Liver (tissue), 9 donors: ENCODE measurements around the gene PACC1. TPM values are rescaled to one million over a fixed set of nuclear protein-coding genes. Genes with fewer than 3 reads are reported as not detected.

Source experiments
- DNase-seq: peaks from one replicate; pipeline ENCODE4 v3.0.0-alpha.2; 2017; ENCODE audit warnings: low spot score
- H3K27ac ChIP-seq, 2 donors: one replicate each; pipeline ENCODE4 v1.7.0; 2013; ENCODE audit warnings: inconsistent platforms in 2 of 2, low read length in 2 of 2, control low read depth in 1 of 2, low read depth in 1 of 2, mild to moderate bottlenecking in 1 of 2
- H3K27me3 ChIP-seq, 4 donors: one replicate each; pipeline versions ENCODE4 v1.6.1 to v1.7.0; 2013; ENCODE audit warnings: low read length in 3 of 4, inconsistent platforms in 1 of 4, mild to moderate bottlenecking in 1 of 4, moderate library complexity in 1 of 4; ENCODE audit not compliant: control insufficient read depth in 4 of 4, insufficient read depth in 4 of 4
- H3K36me3 ChIP-seq, 4 donors: one replicate each; pipeline versions ENCODE4 v1.6.1 to v1.7.0; 2013; ENCODE audit warnings: low read length in 3 of 4, mild to moderate bottlenecking in 3 of 4, low read depth in 1 of 4, moderate library complexity in 1 of 4; ENCODE audit not compliant: control insufficient read depth in 4 of 4, insufficient read depth in 3 of 4
- H3K4me1 ChIP-seq, 4 donors: one replicate each; pipeline versions ENCODE4 v1.6.1 to v1.7.0; 2013; ENCODE audit warnings: low read length in 3 of 4, mild to moderate bottlenecking in 3 of 4, moderate library complexity in 1 of 4; ENCODE audit not compliant: control insufficient read depth in 4 of 4, insufficient read depth in 4 of 4
- H3K4me3 ChIP-seq, 3 donors: one replicate each; pipeline versions ENCODE4 v1.6.1 to v1.7.0; 2013; ENCODE audit warnings: low read length in 3 of 3, control low read depth in 1 of 3, low read depth in 1 of 3, mild to moderate bottlenecking in 1 of 3
- H3K9ac ChIP-seq, 2 donors: one replicate each; pipeline ENCODE4 v1.7.0; 2013; ENCODE audit warnings: low read length in 2 of 2, mild to moderate bottlenecking in 2 of 2, moderate library complexity in 2 of 2, control low read depth in 1 of 2, low read depth in 1 of 2
- H3K9me3 ChIP-seq, 4 donors: one replicate each; pipeline versions ENCODE4 v1.6.1 to v1.7.0; 2013; ENCODE audit warnings: low read length in 3 of 4; ENCODE audit not compliant: control insufficient read depth in 4 of 4
- EGR1 ChIP-seq, 2 donors: IDR thresholded peaks; 2 replicates each; pipeline ENCODE4 v1.6.1; 2016 to 2018; ENCODE audit warnings: antibody characterized with exemption in 2 of 2, low read depth in 2 of 2
- FOXA1 ChIP-seq: IDR thresholded peaks from 2 replicates; pipeline ENCODE4 v1.6.1; 2016; ENCODE audit warnings: antibody characterized with exemption
- FOXA2 ChIP-seq: IDR thresholded peaks from 2 replicates; pipeline ENCODE4 v1.6.1; 2016; ENCODE audit warnings: antibody characterized with exemption
- GABPA ChIP-seq, 2 donors: IDR thresholded peaks in 1 of 2; conservative IDR thresholded peaks in 1 of 2; 2 replicates each; pipeline ENCODE4 v1.6.1; 2016; ENCODE audit warnings: antibody characterized with exemption in 2 of 2, mild to moderate bottlenecking in 1 of 2, moderate library complexity in 1 of 2
- HNF4A ChIP-seq, 2 donors: conservative IDR thresholded peaks; 2 replicates each; pipeline ENCODE4 v1.6.1; 2016; ENCODE audit warnings: antibody characterized with exemption in 2 of 2, mild to moderate bottlenecking in 2 of 2
- NR2F2 ChIP-seq: IDR thresholded peaks from 2 replicates; pipeline ENCODE4 v1.6.1; 2016; ENCODE audit warnings: antibody characterized with exemption
- RAD21 ChIP-seq, 2 donors: IDR thresholded peaks; 2 replicates each; pipeline ENCODE4 v1.6.1; 2016; ENCODE audit warnings: antibody characterized with exemption in 2 of 2, mild to moderate bottlenecking in 2 of 2
- TAF1 ChIP-seq: conservative IDR thresholded peaks from 2 replicates; pipeline ENCODE4 v1.6.1; 2016; ENCODE audit warnings: antibody characterized with exemption, mild to moderate bottlenecking
- WGBS: extraction: QIAGEN DNeasy Blood & Tissue Kit; methylation state at CpG from one replicate; pipeline ENCODE4 v1.1.7; 2013; 5-methylcytosine and 5-hydroxymethylcytosine counted together
- polyA plus RNA-seq, 2 donors: library from polyadenylated mRNA; stranded (reverse) in 1 of 2; unstranded in 1 of 2; fragments of 200-250 nt in 1 of 2; fragments of >200 nt in 1 of 2; fragmentation: Nextera tagmentation in 1 of 2; extraction: Ambion mirVana in 1 of 2; gene quantifications; one replicate each; pipeline versions ENCODE4 v1.2.1 to v1.2.3, GENCODE V29; 2013 to 2015
- total RNA-seq, 2 donors: library from RNA; depleted of rRNA; stranded (reverse); fragments of >200 nt; gene quantifications; one replicate each; pipeline ENCODE4 v1.2.3, GENCODE V29; 2014
- TF ChIP-seq, protein P1 (sequence below): IDR thresholded peaks from 2 replicates; pipeline ENCODE4 v1.6.1; 2016; ENCODE audit warnings: antibody characterized with exemption
- TF ChIP-seq, protein P2 (sequence below): IDR thresholded peaks from 2 replicates; pipeline ENCODE4 v1.6.1; 2016; ENCODE audit warnings: antibody characterized with exemption
- TF ChIP-seq, protein P3 (sequence below): fragments of 150-350 bp; IDR thresholded peaks from 2 replicates; pipeline ENCODE4 v1.5.1; 2017; ENCODE audit warnings: improper control_type of control experiment, low read depth, low read length; ENCODE audit not compliant: missing input control
- donor health status: healthy.
- donor health status: healthy.
- donor health status: healthy.
- donor health status: healthy.
- donor health status: healthy.

Gene PACC1
- total and polyA plus RNA-seq, 4 donors: 1.4 to 3.4 (median 1.7) TPM

DNA sequence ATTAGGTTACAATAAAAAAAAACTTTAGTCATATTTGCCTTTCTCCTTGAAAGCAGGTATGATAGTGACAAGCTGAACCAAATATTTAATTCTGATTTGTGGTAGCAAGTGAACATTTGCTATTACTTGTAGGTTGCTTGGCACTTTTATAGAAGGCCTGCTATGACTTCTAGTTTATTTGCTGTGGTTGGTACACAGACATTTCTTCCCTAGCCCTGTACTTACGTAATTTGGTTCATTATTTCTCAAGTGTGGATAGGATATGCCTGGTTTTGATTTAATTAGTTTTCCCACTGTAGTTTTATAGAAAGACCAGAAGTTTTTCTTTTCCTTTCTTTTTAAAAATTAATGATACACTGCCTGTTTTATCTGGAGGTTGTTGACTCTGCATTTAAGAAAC lies 73.6 kb downstream of the PACC1 start:
- Histone ChIP-seq H3K27ac (no peak overlapping the region), H3K9ac (no peak overlapping the region), H3K4me1 (peaks cover 0 to 4% (median under 1%) of the 10 kb centered on the region in 4 donors), H3K9me3 (no peaks in the 10 kb centered on the region), H3K4me3 (no peak overlapping the region), H3K27me3 (no peaks in the 10 kb centered on the region), H3K36me3 (peaks cover 3 to 23% (median 10%) of the 10 kb centered on the region in 4 donors)
- TF ChIP-seq, protein P1, sequence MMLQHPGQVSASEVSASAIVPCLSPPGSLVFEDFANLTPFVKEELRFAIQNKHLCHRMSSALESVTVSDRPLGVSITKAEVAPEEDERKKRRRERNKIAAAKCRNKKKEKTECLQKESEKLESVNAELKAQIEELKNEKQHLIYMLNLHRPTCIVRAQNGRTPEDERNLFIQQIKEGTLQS: no peak
- TF ChIP-seq FOXA2 (no peak), HNF4A (conservative IDR thresholded peaks at IDR 0.05) (no peak), TAF1 (no peak), GABPA (IDR thresholded peaks at IDR 0.05 in 1 of 2, conservative IDR thresholded peaks at IDR 0.05 in 1 of 2) (no peak)
- TF ChIP-seq, protein P2, sequence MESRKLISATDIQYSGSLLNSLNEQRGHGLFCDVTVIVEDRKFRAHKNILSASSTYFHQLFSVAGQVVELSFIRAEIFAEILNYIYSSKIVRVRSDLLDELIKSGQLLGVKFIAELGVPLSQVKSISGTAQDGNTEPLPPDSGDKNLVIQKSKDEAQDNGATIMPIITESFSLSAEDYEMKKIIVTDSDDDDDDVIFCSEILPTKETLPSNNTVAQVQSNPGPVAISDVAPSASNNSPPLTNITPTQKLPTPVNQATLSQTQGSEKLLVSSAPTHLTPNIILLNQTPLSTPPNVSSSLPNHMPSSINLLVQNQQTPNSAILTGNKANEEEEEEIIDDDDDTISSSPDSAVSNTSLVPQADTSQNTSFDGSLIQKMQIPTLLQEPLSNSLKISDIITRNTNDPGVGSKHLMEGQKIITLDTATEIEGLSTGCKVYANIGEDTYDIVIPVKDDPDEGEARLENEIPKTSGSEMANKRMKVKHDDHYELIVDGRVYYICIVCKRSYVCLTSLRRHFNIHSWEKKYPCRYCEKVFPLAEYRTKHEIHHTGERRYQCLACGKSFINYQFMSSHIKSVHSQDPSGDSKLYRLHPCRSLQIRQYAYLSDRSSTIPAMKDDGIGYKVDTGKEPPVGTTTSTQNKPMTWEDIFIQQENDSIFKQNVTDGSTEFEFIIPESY: no peak
- TF ChIP-seq, protein P3, sequence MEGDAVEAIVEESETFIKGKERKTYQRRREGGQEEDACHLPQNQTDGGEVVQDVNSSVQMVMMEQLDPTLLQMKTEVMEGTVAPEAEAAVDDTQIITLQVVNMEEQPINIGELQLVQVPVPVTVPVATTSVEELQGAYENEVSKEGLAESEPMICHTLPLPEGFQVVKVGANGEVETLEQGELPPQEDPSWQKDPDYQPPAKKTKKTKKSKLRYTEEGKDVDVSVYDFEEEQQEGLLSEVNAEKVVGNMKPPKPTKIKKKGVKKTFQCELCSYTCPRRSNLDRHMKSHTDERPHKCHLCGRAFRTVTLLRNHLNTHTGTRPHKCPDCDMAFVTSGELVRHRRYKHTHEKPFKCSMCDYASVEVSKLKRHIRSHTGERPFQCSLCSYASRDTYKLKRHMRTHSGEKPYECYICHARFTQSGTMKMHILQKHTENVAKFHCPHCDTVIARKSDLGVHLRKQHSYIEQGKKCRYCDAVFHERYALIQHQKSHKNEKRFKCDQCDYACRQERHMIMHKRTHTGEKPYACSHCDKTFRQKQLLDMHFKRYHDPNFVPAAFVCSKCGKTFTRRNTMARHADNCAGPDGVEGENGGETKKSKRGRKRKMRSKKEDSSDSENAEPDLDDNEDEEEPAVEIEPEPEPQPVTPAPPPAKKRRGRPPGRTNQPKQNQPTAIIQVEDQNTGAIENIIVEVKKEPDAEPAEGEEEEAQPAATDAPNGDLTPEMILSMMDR: no peak
- DNase-seq: no peak
- 73% methylated on average over 1 of the region's 1 CpG for WGBS

DNA sequence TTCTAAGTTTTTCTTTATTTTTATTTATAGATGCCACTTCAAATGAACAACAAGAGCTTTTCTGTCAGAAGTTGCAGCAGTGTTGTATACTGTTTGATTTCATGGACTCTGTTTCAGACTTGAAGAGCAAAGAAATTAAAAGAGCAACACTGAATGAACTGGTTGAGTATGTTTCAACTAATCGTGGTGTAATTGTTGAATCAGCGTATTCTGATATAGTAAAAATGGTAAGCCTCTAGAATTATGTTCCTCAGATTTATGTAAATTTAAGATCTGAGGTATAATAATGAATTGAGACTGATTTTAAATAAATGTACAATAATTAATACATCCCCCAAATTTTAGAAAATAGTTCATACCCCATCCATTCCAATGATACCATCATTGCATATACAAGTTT lies 85.6 kb downstream of the PACC1 start:
- TF ChIP-seq EGR1 (IDR thresholded peaks at IDR 0.05; ENCODE audit: low read depth in 2 of 2) (no peak), FOXA1 (no peak), RAD21 (IDR thresholded peaks at IDR 0.05) (no peak), FOXA2 (no peak), NR2F2 (no peak)
- TF ChIP-seq, protein P3: no peak
- TF ChIP-seq, protein P1: no peak
- H3K27me3 ChIP-seq: no peaks in the 10 kb centered on the region
- peaks cover 2 to 9% (median 6%) of the 10 kb centered on the region in 4 donors for H3K36me3 ChIP-seq
- DNase-seq: no peak
- no peak overlapping the region for H3K4me3 ChIP-seq
- no peak overlapping the region for H3K9ac ChIP-seq
- H3K4me1 ChIP-seq: peaks cover 0 to 6% (median 4%) of the 10 kb centered on the region in 4 donors
- no peak overlapping the region for H3K27ac ChIP-seq
- 92% methylated on average over 2 of the region's 2 CpGs for WGBS
- H3K9me3 ChIP-seq: no peaks in the 10 kb centered on the region
